ENCODE data around the gene NKX2-8. TPM values are rescaled to one million over a fixed set of nuclear protein-coding genes. Genes with fewer than 3 reads are reported as not detected.

NKX2-8 gene
- total RNA-seq, 1 experiment from 2014 or later, result 0.23 TPM

GRCh38 chr14:36585100-36585499, 2.7 kb upstream of the NKX2-8 start:
- POLR2A ChIA-PET, result no interaction called here
- Mint-ChIP-seq H3K27me3 (ENCODE audit: insufficient read depth, unreplicated experiment) (peaks cover 7% of the 10 kb centered on the region), H3K36me3 (ENCODE audit: insufficient read depth, unreplicated experiment) (no peaks in the 10 kb centered on the region), H3K27ac (ENCODE audit: unreplicated experiment) (no peak overlapping the region), H3K9me3 (ENCODE audit: unreplicated experiment) (no peaks in the 10 kb centered on the region), H3K4me1 (ENCODE audit: low read depth, unreplicated experiment) (no peaks in the 10 kb centered on the region), H3K4me3 (ENCODE audit: unreplicated experiment) (no peak overlapping the region)
- H3K9me3 ChIP-seq, result no peaks in the 10 kb centered on the region
- no peaks in the 10 kb centered on the region for H3K36me3 ChIP-seq (ENCODE audit: control insufficient read depth, insufficient read depth, low read length)
- no peak for DNase-seq
- TF ChIP-seq CTCF (IDR thresholded peaks at IDR 0.05; ENCODE audit: insufficient read depth in 1 of 2, low read depth in 1 of 2, low read length in 1 of 2, severe bottlenecking in 1 of 2, unreplicated experiment in 1 of 2), result no peak
- intact Hi-C loops (cut with micrococcal nuclease; ENCODE audit: unreplicated experiment), result no loop called here
- H3K4me3 ChIP-seq (ENCODE audit: low read depth, low read length), result no peak overlapping the region
- no TSS peak for BruUV-seq (replicated peaks)
- H3K27me3 ChIP-seq (replicated peaks; ENCODE audit: control insufficient read depth, insufficient read depth, low read length), result peaks cover 4% of the 10 kb centered on the region; the same call in 1 of the 2 replicates
- no peaks in the 10 kb centered on the region for H3K4me1 ChIP-seq
- CTCF ChIA-PET, result interaction anchor here (1.0 to 1.4 kb wide), 2 partner anchors 19 to 20 kb away, joined by 3 to 4 read pairs; no protein-coding TSS in a partner anchor

- intact Hi-C loops (cut with micrococcal nuclease; ENCODE audit: unreplicated experiment), result no loop called here
- Mint-ChIP-seq H3K9me3 (ENCODE audit: unreplicated experiment) (no peaks in the 10 kb centered on the region), H3K36me3 (ENCODE audit: insufficient read depth, unreplicated experiment) (no peaks in the 10 kb centered on the region), H3K27me3 (ENCODE audit: insufficient read depth, unreplicated experiment) (no peaks in the 10 kb centered on the region), H3K4me1 (ENCODE audit: low read depth, unreplicated experiment) (no peaks in the 10 kb centered on the region), H3K4me3 (ENCODE audit: unreplicated experiment) (no peak overlapping the region), H3K27ac (ENCODE audit: unreplicated experiment) (no peak overlapping the region)
- Histone ChIP-seq H3K4me1 (no peaks in the 10 kb centered on the region), H3K4me3 (ENCODE audit: low read depth, low read length) (no peak overlapping the region), H3K36me3 (ENCODE audit: control insufficient read depth, insufficient read depth, low read length) (no peaks in the 10 kb centered on the region), H3K27me3 (replicated peaks; ENCODE audit: control insufficient read depth, insufficient read depth, low read length) (peaks cover 2% of the 10 kb centered on the region; the same call in 1 of the 2 replicates), H3K9me3 (no peaks in the 10 kb centered on the region)
- POLR2A ChIA-PET, result no interaction called here
- no peak for TF ChIP-seq CTCF (IDR thresholded peaks at IDR 0.05; ENCODE audit: insufficient read depth in 1 of 2, low read depth in 1 of 2, low read length in 1 of 2, severe bottlenecking in 1 of 2, unreplicated experiment in 1 of 2)
- BruUV-seq (replicated peaks), result no TSS peak
- no peak for DNase-seq
- CTCF ChIA-PET, result interaction anchor here (0.7 to 1.4 kb wide), 2 partner anchors 21 to 442 kb away, joined by 3 to 5 read pairs; no protein-coding TSS in a partner anchor
Observed at GRCh38 chr14:36583893-36584811, 1.7 kb upstream of the NKX2-8 start.

- Mint-ChIP-seq H3K9me3 (ENCODE audit: unreplicated experiment) (no peaks in the 10 kb centered on the region), H3K27ac (ENCODE audit: unreplicated experiment) (no peak overlapping the region), H3K27me3 (ENCODE audit: insufficient read depth, unreplicated experiment) (no peaks in the 10 kb centered on the region), H3K4me1 (ENCODE audit: low read depth, unreplicated experiment) (no peaks in the 10 kb centered on the region), H3K36me3 (ENCODE audit: insufficient read depth, unreplicated experiment) (no peaks in the 10 kb centered on the region), H3K4me3 (ENCODE audit: unreplicated experiment) (peak overlapping the region; percentile 77)
- Histone ChIP-seq H3K4me3 (ENCODE audit: low read depth, low read length) (no peak overlapping the region), H3K36me3 (ENCODE audit: control insufficient read depth, insufficient read depth, low read length) (no peaks in the 10 kb centered on the region), H3K27me3 (replicated peaks; ENCODE audit: control insufficient read depth, insufficient read depth, low read length) (peaks cover 2% of the 10 kb centered on the region; the same call in 1 of the 2 replicates), H3K9me3 (no peaks in the 10 kb centered on the region), H3K4me1 (no peaks in the 10 kb centered on the region)
- ChIA-PET POLR2A (no interaction called here), CTCF (interaction anchor here (0.7 kb wide), 1 partner anchor 442 kb away, joined by 5 read pairs; no protein-coding TSS in a partner anchor)
- intact Hi-C loops (cut with micrococcal nuclease; ENCODE audit: unreplicated experiment), result no loop called here
- DNase-seq, result no peak
- no peak for TF ChIP-seq CTCF (IDR thresholded peaks at IDR 0.05; ENCODE audit: insufficient read depth in 1 of 2, low read depth in 1 of 2, low read length in 1 of 2, severe bottlenecking in 1 of 2, unreplicated experiment in 1 of 2)
- BruUV-seq (replicated peaks), result no TSS peak
Observed at GRCh38 chr14:36583242-36583892, 953 bp upstream of the NKX2-8 start.
